ENCODE measurements around the gene PRMT7. TPM values are rescaled to one million over a fixed set of nuclear protein-coding genes. Genes with fewer than 3 reads are reported as not detected.
A peak's percentile ranks its signal among the peaks of the same experiment; 100 is the strongest.

PRMT7 gene
- total RNA-seq, 1 donor from 2014 or later: 25.6 TPM

GRCh38 chr16:68395167-68395786 lies 84.5 kb downstream of the PRMT7 start:
- Histone ChIP-seq H3K27me3 (ENCODE audit: low read depth) (peaks cover 17% of the 10 kb centered on the region), H3K36me3 (no peaks in the 10 kb centered on the region), H3K4me3 (no peak overlapping the region), H3K9me3 (replicated peaks) (no peaks in the 10 kb centered on the region), H3K4me1 (no peaks in the 10 kb centered on the region), H3K27ac (replicated peaks) (no peak overlapping the region)
- no peak for TF ChIP-seq CTCF (IDR thresholded peaks at IDR 0.05; ENCODE audit: borderline replicate concordance)
- intact Hi-C loops (cut with micrococcal nuclease): loop anchor here (5.0 kb wide), 1 partner anchor 117 kb away; no protein-coding TSS in a partner anchor
- no peak for DNase-seq

GRCh38 chr16:68395815-68396214 lies 85.0 kb downstream of the PRMT7 start:
- Histone ChIP-seq H3K4me1 (no peaks in the 10 kb centered on the region), H3K27ac (replicated peaks) (no peak overlapping the region), H3K9me3 (replicated peaks) (no peaks in the 10 kb centered on the region), H3K36me3 (no peaks in the 10 kb centered on the region), H3K4me3 (no peak overlapping the region), H3K27me3 (ENCODE audit: low read depth) (peaks cover 17% of the 10 kb centered on the region)
- TF ChIP-seq CTCF (IDR thresholded peaks at IDR 0.05; ENCODE audit: borderline replicate concordance): no peak
- intact Hi-C loops (cut with micrococcal nuclease): loop anchor here (5.0 kb wide), 1 partner anchor 116 kb away; no protein-coding TSS in a partner anchor
- no peak for DNase-seq

GRCh38 chr16:68396481-68396880 lies 85.7 kb downstream of the PRMT7 start:
- Histone ChIP-seq H3K27me3 (ENCODE audit: low read depth) (peaks cover 17% of the 10 kb centered on the region), H3K27ac (replicated peaks) (no peak overlapping the region), H3K9me3 (replicated peaks) (no peaks in the 10 kb centered on the region), H3K4me3 (no peak overlapping the region), H3K36me3 (no peaks in the 10 kb centered on the region), H3K4me1 (no peaks in the 10 kb centered on the region)
- intact Hi-C loops (cut with micrococcal nuclease): loop anchor here (5.0 kb wide), 1 partner anchor 116 kb away; no protein-coding TSS in a partner anchor
- no peak for DNase-seq
- TF ChIP-seq CTCF (IDR thresholded peaks at IDR 0.05; ENCODE audit: borderline replicate concordance): peak; percentile 66

- intact Hi-C loops (cut with micrococcal nuclease): loop anchor here (5.0 kb wide), 1 partner anchor 115 kb away; no protein-coding TSS in a partner anchor
- TF ChIP-seq CTCF (IDR thresholded peaks at IDR 0.05; ENCODE audit: borderline replicate concordance): no peak
- no peak overlapping the region for H3K4me3 ChIP-seq
- no peak overlapping the region for H3K27ac ChIP-seq (replicated peaks)
- peaks cover 17% of the 10 kb centered on the region for H3K27me3 ChIP-seq (ENCODE audit: low read depth)
- H3K36me3 ChIP-seq: no peaks in the 10 kb centered on the region
- H3K9me3 ChIP-seq (replicated peaks): no peaks in the 10 kb centered on the region
- no peak for DNase-seq
- no peaks in the 10 kb centered on the region for H3K4me1 ChIP-seq
Measured at GRCh38 chr16:68397710-68398201, 86.9 kb downstream of the PRMT7 start.

GRCh38 chr16:68399456-68399855 lies 88.6 kb downstream of the PRMT7 start:
- Histone ChIP-seq H3K36me3 (no peaks in the 10 kb centered on the region), H3K27me3 (ENCODE audit: low read depth) (peaks cover 17% of the 10 kb centered on the region), H3K4me3 (no peak overlapping the region), H3K4me1 (no peaks in the 10 kb centered on the region), H3K27ac (replicated peaks) (no peak overlapping the region), H3K9me3 (replicated peaks) (no peaks in the 10 kb centered on the region)
- DNase-seq: no peak
- intact Hi-C loops (cut with micrococcal nuclease): loop anchor here (5.0 kb wide), 1 partner anchor 113 kb away; no protein-coding TSS in a partner anchor
- TF ChIP-seq CTCF (IDR thresholded peaks at IDR 0.05; ENCODE audit: borderline replicate concordance): no peak
